ENCODE measurements around the gene TRIM66.

Gene TRIM66

GRCh38 chr11:8707541-8708191, 25.2 kb upstream of the TRIM66 start:
- Histone ChIP-seq H4K20me1 (peaks cover 0 to under 1% (median 0%) of the 10 kb centered on the region in 11 experiments; a peak in 1 of 22 replicates), H3K4me3 (no peak overlapping the region), H3K9ac (peak overlapping the region in 2 of 11 experiments; percentile 5 to 21; a peak in 1 of 22 replicates), H3K27ac (no peak overlapping the region), H3K4me1 (peaks cover 10 to 25% (median 19%) of the 10 kb centered on the region in 10 experiments; a peak in 19 of 20 replicates), H3K9me3 (replicated peaks in 1 of 11) (no peaks in the 10 kb centered on the region), H3K4me2 (peak overlapping the region in 7 of 11 experiments; percentile 5 to 43 (median 21); a peak in 9 of 22 replicates), H3K27me3 (no peaks in the 10 kb centered on the region; a peak in 1 of 22 replicates), H3K36me3 (no peaks in the 10 kb centered on the region)
- TF ChIP-seq Cebpa-rat (IDR thresholded peaks at IDR 0.05) = no peak

GRCh38 chr11:8706673-8707432, 24.4 kb upstream of the TRIM66 start:
- H3K27ac ChIP-seq = no peak overlapping the region
- H3K4me2 ChIP-seq = no peak overlapping the region
- peaks cover 10 to 25% (median 19%) of the 10 kb centered on the region in 10 experiments; a peak in 19 of 20 replicates for H3K4me1 ChIP-seq
- H3K36me3 ChIP-seq = no peaks in the 10 kb centered on the region
- no peak overlapping the region for H3K4me3 ChIP-seq
- TF ChIP-seq Cebpa-rat (IDR thresholded peaks at IDR 0.05) = no peak
- H3K9ac ChIP-seq = no peak overlapping the region
- H3K9me3 ChIP-seq (replicated peaks in 1 of 11) = no peaks in the 10 kb centered on the region
- peaks cover 0 to 3% (median 0%) of the 10 kb centered on the region in 11 experiments; a peak in 1 of 22 replicates for H4K20me1 ChIP-seq
- H3K27me3 ChIP-seq = no peaks in the 10 kb centered on the region; a peak in 1 of 22 replicates

GRCh38 chr11:8705146-8705545, 22.7 kb upstream of the TRIM66 start:
- H3K27me3 ChIP-seq = no peaks in the 10 kb centered on the region; a peak in 1 of 22 replicates
- H3K9me3 ChIP-seq (replicated peaks in 1 of 11) = no peaks in the 10 kb centered on the region
- H3K4me3 ChIP-seq = no peak overlapping the region
- peaks cover 18 to 30% (median 25%) of the 10 kb centered on the region in 10 experiments for H3K4me1 ChIP-seq
- TF ChIP-seq Cebpa-rat (IDR thresholded peaks at IDR 0.05) = no peak
- H3K36me3 ChIP-seq = no peaks in the 10 kb centered on the region
- H3K9ac ChIP-seq = no peak overlapping the region
- H3K4me2 ChIP-seq = peak overlapping the region in 5 of 11 experiments; percentile 45 to 54 (median 50); a peak in 10 of 22 replicates
- 0 out of 22 replicates have a peak overlapping the region, but pooled peaks of 1 of the 11 experiments have one; percentile 33 for H3K27ac ChIP-seq
- peaks cover 0 to 3% (median 0%) of the 10 kb centered on the region in 11 experiments; a peak in 2 of 22 replicates for H4K20me1 ChIP-seq

- peaks cover 28 to 40% (median 33%) of the 10 kb centered on the region in 10 experiments for H3K4me1 ChIP-seq
- H3K9me3 ChIP-seq (replicated peaks in 1 of 11) = no peaks in the 10 kb centered on the region
- H3K27ac ChIP-seq = no peak overlapping the region
- peaks cover 0 to 12% (median 0%) of the 10 kb centered on the region in 11 experiments; a peak in 6 of 22 replicates for H4K20me1 ChIP-seq
- H3K36me3 ChIP-seq = no peaks in the 10 kb centered on the region
- no peak for TF ChIP-seq Cebpa-rat (IDR thresholded peaks at IDR 0.05)
- H3K9ac ChIP-seq = no peak overlapping the region
- H3K4me3 ChIP-seq = no peak overlapping the region
- H3K27me3 ChIP-seq = no peaks in the 10 kb centered on the region
- H3K4me2 ChIP-seq = peak overlapping the region in 5 of 11 experiments; percentile 45 to 54 (median 50); a peak in 9 of 22 replicates
Observed at GRCh38 chr11:8704136-8704535, 21.7 kb upstream of the TRIM66 start.

GRCh38 chr11:8702598-8702915, 20.1 kb upstream of the TRIM66 start:
- H3K4me3 ChIP-seq = no peak overlapping the region
- no peaks in the 10 kb centered on the region for H3K9me3 ChIP-seq (replicated peaks in 1 of 11)
- H3K27ac ChIP-seq = no peak overlapping the region
- H3K4me2 ChIP-seq = no peak overlapping the region
- H3K9ac ChIP-seq = no peak overlapping the region
- peaks cover 21 to 55% (median 32%) of the 10 kb centered on the region in 10 experiments for H3K4me1 ChIP-seq
- H3K36me3 ChIP-seq = peaks cover 0 to 5% (median 0%) of the 10 kb centered on the region in 11 experiments; a peak in 2 of 22 replicates
- H3K27me3 ChIP-seq = no peaks in the 10 kb centered on the region
- TF ChIP-seq Cebpa-rat (IDR thresholded peaks at IDR 0.05) = no peak
- H4K20me1 ChIP-seq = peaks cover 0 to 25% (median 9%) of the 10 kb centered on the region in 11 experiments; a peak in 10 of 22 replicates

- no peaks in the 10 kb centered on the region for H3K9me3 ChIP-seq (replicated peaks in 1 of 11)
- no peak overlapping the region for H3K9ac ChIP-seq
- H3K4me3 ChIP-seq = no peak overlapping the region
- no peak for TF ChIP-seq Cebpa-rat (IDR thresholded peaks at IDR 0.05)
- no peak overlapping the region for H3K27ac ChIP-seq
- peaks cover 20 to 60% (median 35%) of the 10 kb centered on the region in 10 experiments for H3K4me1 ChIP-seq
- H3K36me3 ChIP-seq = peaks cover 0 to 9% (median 0%) of the 10 kb centered on the region in 11 experiments; a peak in 3 of 22 replicates
- no peaks in the 10 kb centered on the region for H3K27me3 ChIP-seq
- no peak overlapping the region for H3K4me2 ChIP-seq
- peaks cover 0 to 30% (median 13%) of the 10 kb centered on the region in 11 experiments; a peak in 11 of 22 replicates for H4K20me1 ChIP-seq
Observed at GRCh38 chr11:8701891-8702597, 19.6 kb upstream of the TRIM66 start.

- H3K4me3 ChIP-seq = no peak overlapping the region; a peak in 1 of 20 replicates
- H3K36me3 ChIP-seq = peaks cover 0 to 28% (median 8%) of the 10 kb centered on the region in 11 experiments; a peak in 12 of 22 replicates
- no peaks in the 10 kb centered on the region for H3K27me3 ChIP-seq
- TF ChIP-seq Cebpa-rat (IDR thresholded peaks at IDR 0.05) = no peak
- peaks cover 21 to 62% (median 36%) of the 10 kb centered on the region in 10 experiments for H3K4me1 ChIP-seq
- no peaks in the 10 kb centered on the region for H3K9me3 ChIP-seq (replicated peaks in 1 of 11)
- H3K4me2 ChIP-seq = peak overlapping the region; percentile 80 to 96 (median 84)
- H3K9ac ChIP-seq = peak overlapping the region in 6 of 11 experiments; percentile 3 to 44 (median 20); a peak in 4 of 22 replicates
- H3K27ac ChIP-seq = peak overlapping the region in 9 of 11 experiments; percentile 13 to 65 (median 42); a peak in 12 of 22 replicates
- peaks cover 0 to 51% (median 24%) of the 10 kb centered on the region in 11 experiments; a peak in 13 of 22 replicates for H4K20me1 ChIP-seq
Observed at GRCh38 chr11:8699903-8700302, 17.4 kb upstream of the TRIM66 start.

GRCh38 chr11:8698917-8699441, 16.5 kb upstream of the TRIM66 start:
- Histone ChIP-seq H3K9ac (no peak overlapping the region), H4K20me1 (peaks cover 0 to 60% (median 24%) of the 10 kb centered on the region in 11 experiments; a peak in 15 of 22 replicates), H3K36me3 (peaks cover 0 to 37% (median 15%) of the 10 kb centered on the region in 11 experiments; a peak in 15 of 22 replicates), H3K27ac (no peak overlapping the region), H3K4me2 (peak overlapping the region; percentile 80 to 96 (median 84)), H3K4me3 (no peak overlapping the region), H3K9me3 (replicated peaks in 1 of 11) (no peaks in the 10 kb centered on the region), H3K27me3 (no peaks in the 10 kb centered on the region), H3K4me1 (peaks cover 29 to 53% (median 37%) of the 10 kb centered on the region in 10 experiments)
- TF ChIP-seq Cebpa-rat (IDR thresholded peaks at IDR 0.05) = no peak

All from BLaER1 treated with 17β-estradiol and CSF1 and Interleukin-3, amounts not matched to agents 10 nM and 100 nM (cell line).